HG02943 (cell line): ENCODE data around the gene C22orf23.

Source experiments
- ATAC-seq: cut with Tn5 transposase; IDR thresholded peaks from one replicate; pipeline ENCODE4 v1.9.1; 2021; ENCODE audit warnings: mild to moderate bottlenecking, low read depth, moderate library complexity; ENCODE audit not compliant: unreplicated experiment

Gene C22orf23

GRCh38 chr22:37929390-37929789 lies 24.0 kb downstream of the C22orf23 start:
- ATAC-seq: no peak

GRCh38 chr22:37927637-37927936 lies 25.8 kb downstream of the C22orf23 start:
- ATAC-seq: no peak

GRCh38 chr22:37926771-37927636 lies 26.4 kb downstream of the C22orf23 start:
- no peak for ATAC-seq

- no peak for ATAC-seq
These were observed 27.0 kb downstream of the C22orf23 start for GRCh38 chr22:37926358-37926757.

GRCh38 chr22:37925767-37926166 lies 27.6 kb downstream of the C22orf23 start:
- ATAC-seq: no peak

GRCh38 chr22:37925330-37925729 lies 28.1 kb downstream of the C22orf23 start:
- no peak for ATAC-seq

GRCh38 chr22:37924386-37925065 lies 28.9 kb downstream of the C22orf23 start:
- no peak for ATAC-seq

GRCh38 chr22:37923927-37924326 lies 29.5 kb downstream of the C22orf23 start:
- ATAC-seq: no peak

GRCh38 chr22:37922191-37922590 lies 31.2 kb downstream of the C22orf23 start:
- no peak for ATAC-seq

GRCh38 chr22:37920126-37920525 lies 33.3 kb downstream of the C22orf23 start:
- ATAC-seq: no peak

GRCh38 chr22:37918580-37919270 lies 34.7 kb downstream of the C22orf23 start:
- no peak for ATAC-seq

GRCh38 chr22:37917874-37918548 lies 35.4 kb downstream of the C22orf23 start:
- no peak for ATAC-seq

GRCh38 chr22:37916311-37916710 lies 37.1 kb downstream of the C22orf23 start:
- no peak for ATAC-seq

GRCh38 chr22:37913233-37913721 lies 40.1 kb downstream of the C22orf23 start:
- no peak for ATAC-seq

- no peak for ATAC-seq
These were observed 41.2 kb downstream of the C22orf23 start for GRCh38 chr22:37912171-37912570.

GRCh38 chr22:37911697-37912096 lies 41.7 kb downstream of the C22orf23 start:
- no peak for ATAC-seq

- no peak for ATAC-seq
These were observed 42.3 kb downstream of the C22orf23 start for GRCh38 chr22:37910890-37911672.

GRCh38 chr22:37909766-37910165 lies 43.6 kb downstream of the C22orf23 start:
- ATAC-seq: no peak

- ATAC-seq: no peak
These were observed 46.1 kb downstream of the C22orf23 start for GRCh38 chr22:37907036-37907954.
